PC-9 (cell line): ENCODE results near the gene IL4R.

Experiments
- CTCF ChIP-seq: fragments of 200-600 bp; sonication (generic); conservative IDR thresholded peaks from 2 replicates; pipeline ENCODE4 v1.6.1; 2017; ENCODE audit warnings: mixed run types, antibody characterized with exemption, mild to moderate bottlenecking, moderate library complexity
- EZH2 ChIP-seq: fragments of 200-600 bp; sonication (generic); IDR thresholded peaks from 2 replicates; pipeline ENCODE4 v1.8.0; 2017; ENCODE audit warnings: antibody characterized with exemption, low read depth

- no peak for TF ChIP-seq EZH2
- no peak for TF ChIP-seq CTCF
Measured at GRCh38 chr16:27273330-27273669, 40.5 kb upstream of the IL4R start.
